Cardiac septum (tissue), 1 donor: Measurements from ENCODE around the gene RPH3AL. TPM values are rescaled to one million over a fixed set of nuclear protein-coding genes. Genes with fewer than 3 reads are reported as not detected.
"Not testable (repeated sequence)": the region's sequence is repeated elsewhere in the genome, so short reads cannot be mapped to it uniquely, and the experiment has no call there.

Experiments used
- DNase-seq: peaks from one replicate; pipeline ENCODE4 v3.0.0-alpha.2; 2020; ENCODE audit warnings: low spot score
- intact Hi-C: fragments of 100-400 bp; cut with DNase I; formaldehyde crosslinking; loops from one replicate; pipeline ENCODE4 v1.14.0; 2022
- total RNA-seq: library from RNA; stranded (reverse); fragmentation: NEBNext Ultra II Directional; extraction: Animal tissue kit (Norgen Biotek cat#: 25700); gene quantifications from one replicate; pipeline ENCODE4 v1.2.1, GENCODE V29; 2021
- donor health status: DM: no; HTN: no; CAD: no.

Gene RPH3AL
- total RNA-seq, 1 donor from 2014 or later: 5.5 TPM

DNA sequence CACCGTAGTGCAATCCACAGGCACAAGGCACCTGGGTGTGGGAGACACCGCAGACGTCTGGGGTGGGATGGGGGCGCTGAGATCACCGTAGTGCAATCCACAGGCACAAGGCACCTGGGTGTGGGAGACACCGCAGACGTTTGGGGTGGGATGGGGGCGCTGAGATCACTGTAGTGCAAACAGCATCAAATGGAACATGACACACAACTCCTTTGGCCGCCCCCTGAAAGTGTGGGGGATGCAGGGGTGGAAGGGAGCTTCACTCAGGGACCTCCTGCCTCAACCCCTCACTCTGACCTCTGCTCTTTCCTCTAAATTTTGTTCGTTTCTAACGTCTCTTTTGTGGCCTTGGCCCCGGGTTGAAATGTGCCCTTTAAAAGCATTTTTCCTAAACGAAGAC, 150.9 kb downstream of the RPH3AL start:
- intact Hi-C loops: not testable (repeated sequence)
- DNase-seq: peak; percentile 24

DNA sequence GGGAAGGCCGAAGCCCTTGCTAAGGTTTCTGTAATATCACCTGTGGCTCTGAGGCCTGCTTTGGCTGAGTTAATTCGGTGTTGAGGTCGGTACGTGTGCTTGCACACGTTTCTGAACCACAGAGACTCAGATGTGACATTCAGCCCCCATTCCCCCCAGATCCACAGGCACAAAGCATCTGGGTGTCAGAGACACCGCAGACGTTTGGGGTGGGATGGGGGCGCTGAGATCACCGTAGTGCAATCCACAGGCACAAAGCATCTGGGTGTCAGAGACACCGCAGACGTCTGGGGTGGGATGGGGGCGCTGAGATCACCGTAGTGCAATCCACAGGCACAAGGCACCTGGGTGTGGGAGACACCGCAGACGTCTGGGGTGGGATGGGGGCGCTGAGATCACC, 151.3 kb downstream of the RPH3AL start:
- peak; percentile 47 for DNase-seq
- intact Hi-C loops: not testable (repeated sequence)

DNA sequence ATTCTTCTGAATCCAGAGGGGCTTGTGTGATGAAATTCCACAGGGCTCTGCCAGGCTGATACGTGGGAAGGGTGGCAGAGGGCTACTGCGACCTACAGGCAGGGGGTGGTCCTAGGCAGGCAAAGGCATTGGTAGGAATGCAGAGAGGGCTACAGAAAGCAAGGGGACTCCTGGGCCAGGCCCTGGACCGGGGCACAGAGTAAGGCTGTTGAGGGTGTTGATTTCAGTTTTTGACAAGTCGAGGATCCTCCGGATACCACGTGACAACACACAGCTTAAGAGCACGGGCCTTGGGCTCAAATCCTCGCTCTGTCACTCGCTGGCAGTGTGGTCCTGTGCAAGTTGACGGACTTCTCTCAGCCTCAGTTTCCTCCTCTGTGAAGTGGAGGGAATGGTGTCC, 152.0 kb downstream of the RPH3AL start:
- intact Hi-C loops: no loop called here
- DNase-seq: no peak

DNA sequence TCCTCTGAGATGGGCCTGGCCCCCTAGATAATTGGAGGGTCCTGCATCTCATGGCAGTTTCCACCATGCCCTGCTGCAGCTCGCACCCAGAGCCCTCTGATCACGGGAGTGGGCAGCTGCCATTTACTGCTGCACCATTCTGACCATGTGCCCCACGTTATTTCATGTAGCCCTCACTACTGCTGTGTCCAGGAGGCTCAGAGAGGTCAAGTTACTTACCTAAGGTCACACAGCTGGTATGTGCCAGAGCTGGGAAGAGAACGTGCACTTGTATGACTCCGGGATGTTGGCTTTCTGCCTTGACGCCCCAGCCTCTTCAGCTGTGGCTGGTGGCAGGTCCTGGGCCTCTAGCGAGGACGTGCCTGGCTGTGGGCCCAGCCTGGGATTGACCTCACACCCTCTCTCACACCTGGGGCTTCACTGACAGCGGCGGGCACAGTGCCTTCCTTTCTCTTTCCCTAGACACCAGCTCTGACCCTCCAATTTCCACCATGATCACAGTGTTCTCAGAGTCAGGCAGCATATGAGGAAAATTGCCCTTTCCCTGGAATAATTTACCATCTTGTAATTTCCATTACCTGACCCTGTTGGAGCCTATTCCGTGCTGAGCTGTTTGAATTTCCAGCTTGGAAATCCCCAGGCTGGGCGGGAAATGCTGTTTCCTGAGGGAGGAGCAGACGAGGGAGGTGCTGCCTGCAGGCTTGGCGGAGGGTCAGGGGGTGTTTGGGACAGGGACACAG, 152.6 kb downstream of the RPH3AL start:
- intact Hi-C loops: no loop called here
- no peak for DNase-seq

DNA sequence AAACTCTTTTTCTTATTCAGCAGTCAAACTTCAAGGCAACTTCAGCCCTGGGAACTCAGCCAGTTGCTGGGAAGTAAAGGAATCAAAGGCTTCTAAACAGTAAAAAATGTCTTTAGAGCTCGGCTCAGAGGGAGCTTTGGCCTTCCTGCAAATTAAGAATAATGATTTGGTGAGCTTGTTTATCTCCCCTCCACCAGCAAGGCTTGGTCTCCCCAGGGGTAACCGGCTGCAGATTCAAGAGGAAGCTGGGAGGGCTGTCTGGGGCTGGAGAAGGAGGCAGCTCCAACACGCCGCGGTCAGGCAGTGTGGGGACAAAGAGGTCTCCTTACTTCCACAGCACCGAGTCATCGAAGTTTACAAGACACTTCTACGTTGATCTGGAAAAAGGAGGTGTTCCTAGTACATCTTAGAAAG, 153.4 kb downstream of the RPH3AL start:
- peak; percentile 71 for DNase-seq
- intact Hi-C loops: no loop called here

DNA sequence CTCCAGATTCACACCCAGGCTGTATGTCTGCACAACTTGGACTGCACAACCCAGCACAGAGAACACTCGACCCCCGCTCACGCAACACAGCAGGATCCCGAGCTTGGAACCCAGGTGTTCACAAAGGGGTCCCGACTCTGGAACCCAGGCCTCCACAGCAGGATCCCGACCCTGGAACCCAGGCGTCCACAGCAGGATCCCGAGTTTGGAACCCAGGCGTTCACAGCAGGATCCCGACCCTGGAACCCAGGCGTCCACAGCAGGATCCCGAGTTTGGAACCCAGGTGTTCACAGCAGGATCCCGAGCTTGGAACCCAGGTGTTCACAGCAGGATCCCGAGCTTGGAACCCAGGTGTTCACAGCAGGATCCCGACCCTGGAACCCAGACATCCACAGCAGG, 154.4 kb downstream of the RPH3AL start:
- intact Hi-C loops, DNase-seq: not testable (repeated sequence)

DNA sequence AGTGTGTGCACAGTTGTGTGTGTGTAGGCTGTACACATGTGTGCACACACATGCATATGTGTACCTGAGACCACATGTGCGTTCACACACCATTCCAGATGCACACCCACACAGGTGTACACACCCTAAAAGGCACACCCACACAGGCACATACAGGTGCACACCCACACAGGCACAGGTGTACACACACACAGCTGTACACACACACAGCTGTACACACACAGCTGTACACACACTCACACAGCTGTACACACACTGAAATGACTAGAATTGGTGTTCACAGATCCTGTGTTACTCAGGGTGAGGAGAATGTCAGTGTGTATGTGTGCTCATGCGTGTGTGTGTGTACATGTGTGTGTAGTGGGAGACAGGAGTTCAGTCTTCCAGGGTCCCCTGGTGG, 155.3 kb downstream of the RPH3AL start:
- intact Hi-C loops: no loop called here
- DNase-seq: no peak

DNA sequence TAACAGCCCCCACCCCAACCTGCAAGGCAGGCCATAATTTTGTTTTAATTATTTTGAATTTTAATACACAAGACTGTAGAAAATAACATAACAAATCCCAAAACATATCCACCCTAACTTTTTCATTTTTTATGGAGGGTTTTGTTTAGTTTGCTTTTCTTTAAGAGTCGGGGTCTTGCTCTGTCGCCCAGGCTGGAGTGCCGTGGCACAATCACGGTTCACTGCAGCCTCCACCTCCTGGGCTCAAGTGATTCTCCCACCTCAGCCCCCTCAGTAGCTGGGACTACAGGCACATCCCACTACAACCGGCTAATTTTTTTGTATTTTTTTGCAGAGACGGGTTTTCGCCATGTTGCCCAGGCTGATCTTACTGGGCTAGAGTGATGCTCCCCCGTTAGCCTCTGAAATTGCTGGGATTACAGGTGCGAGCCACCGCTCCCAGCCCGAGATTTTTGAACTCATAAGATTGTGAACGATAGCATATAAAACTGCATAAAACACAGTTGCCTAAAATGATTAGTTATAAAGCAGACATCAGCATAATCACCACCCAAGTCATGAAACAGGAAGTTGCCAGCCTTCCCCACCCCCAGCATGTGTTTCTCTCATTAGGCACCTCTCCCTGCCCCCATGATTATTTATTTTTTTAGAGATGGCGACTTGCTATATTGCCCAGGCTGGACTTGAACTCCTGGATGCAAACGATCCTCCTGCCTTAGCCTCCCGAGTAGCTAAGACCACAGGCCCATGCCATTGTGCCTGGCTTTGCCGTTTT, 157.6 kb downstream of the RPH3AL start:
- intact Hi-C loops: no loop called here
- DNase-seq: no peak

DNA sequence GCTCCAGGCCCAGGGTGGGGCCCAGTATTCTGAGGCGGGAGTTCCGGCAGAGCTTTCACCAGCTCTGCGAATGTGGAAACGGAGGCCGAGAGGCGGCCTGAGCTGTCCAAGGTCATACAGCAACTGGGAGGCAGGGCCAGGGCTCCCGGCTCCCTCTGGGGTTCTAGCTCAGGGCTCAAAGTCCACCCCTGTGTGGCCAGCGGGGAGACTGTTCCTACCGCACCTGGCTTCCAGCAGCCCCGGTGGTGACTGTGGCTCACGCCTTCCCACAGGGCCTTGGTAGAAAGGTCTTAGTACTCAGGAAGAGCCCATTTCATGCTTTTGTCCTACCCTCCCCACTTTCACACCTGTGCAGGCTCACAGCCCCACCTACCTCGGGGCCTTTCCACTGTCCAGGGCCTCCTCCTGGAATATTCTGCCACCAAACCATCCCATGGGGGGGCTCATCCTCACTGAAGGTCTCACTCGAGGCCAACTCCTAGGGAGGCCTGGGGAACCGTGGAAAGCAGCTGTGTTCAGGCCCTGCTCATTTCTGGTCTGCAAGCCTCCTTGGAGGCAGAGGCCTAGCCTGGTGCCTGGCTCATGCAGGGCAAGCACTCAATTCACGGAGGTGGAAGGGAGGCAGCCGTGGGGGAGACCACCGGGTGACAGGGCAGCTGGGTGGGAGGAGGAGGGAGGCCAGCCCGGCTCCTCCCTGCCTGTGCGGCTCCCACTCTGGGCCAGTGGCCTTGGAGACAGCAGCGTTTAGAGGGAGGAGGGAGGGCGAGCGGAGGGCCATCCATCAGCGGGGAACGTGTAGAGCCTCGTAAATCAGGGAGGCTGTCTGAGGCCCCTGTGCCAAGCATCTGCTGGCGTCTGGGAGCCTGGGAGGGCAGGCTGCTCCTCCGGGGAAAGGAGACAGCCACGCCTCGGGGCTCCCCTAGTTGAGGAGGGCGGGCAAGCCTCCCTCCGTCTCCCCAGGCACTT, 158.5 kb downstream of the RPH3AL start:
- no peak for DNase-seq
- intact Hi-C loops: no loop called here

DNA sequence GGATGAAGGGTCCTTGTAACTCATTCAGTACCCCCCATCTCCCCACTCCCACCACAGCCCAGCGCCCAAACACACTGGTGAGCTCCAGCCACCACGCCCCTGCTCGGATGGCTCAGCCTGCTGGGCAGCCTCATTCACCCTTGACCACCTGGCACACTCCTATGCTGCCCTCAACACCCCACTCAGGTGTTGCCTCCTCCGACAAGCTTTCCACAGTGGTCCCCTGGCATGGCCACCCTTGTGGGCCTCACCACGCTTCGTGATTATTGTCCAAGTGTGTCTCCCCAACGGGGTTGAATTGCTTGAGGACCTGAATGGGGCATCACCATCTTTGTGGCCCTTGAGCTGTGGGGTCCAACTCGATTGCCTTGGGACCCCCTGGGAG, 159.2 kb downstream of the RPH3AL start:
- no peak for DNase-seq
- intact Hi-C loops: no loop called here

DNA sequence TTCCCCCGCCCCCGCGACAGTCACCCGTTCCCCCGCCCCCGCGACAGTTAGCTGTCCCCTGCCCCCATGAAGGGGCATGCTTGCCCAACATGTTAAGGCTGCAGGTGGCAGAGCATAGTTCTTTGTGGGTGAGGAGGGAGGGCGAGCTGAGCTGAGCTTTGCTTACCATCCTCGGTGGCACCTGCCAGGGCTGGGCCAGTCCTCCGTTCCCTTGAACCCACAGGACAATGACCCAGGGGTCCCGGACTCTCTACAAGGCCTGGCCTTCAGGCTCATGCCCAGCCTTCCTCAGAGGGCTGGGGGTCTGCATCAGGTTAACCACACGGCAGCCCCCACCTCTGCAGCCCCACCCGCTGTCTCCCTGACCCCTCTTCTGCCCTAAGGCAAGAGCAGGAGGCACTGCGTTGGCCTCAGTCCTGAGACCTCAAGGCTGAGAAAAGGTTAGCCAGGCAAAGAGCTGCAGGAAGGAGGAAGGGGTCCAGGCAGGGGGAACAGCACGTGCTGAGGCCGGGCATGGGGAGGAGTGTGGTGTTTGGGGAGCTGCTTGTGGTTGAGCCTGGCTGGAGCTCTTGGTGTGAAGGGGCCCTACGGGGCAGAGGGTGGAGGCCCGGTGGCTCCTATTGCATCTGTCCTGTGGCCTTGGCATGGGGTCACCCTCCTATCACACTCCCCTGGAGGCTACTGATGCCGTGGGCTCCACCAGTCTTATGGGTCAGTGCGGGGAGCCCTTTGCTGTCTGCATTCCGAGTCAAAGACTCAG, 159.8 kb downstream of the RPH3AL start:
- no peak for DNase-seq
- intact Hi-C loops: no loop called here

DNA sequence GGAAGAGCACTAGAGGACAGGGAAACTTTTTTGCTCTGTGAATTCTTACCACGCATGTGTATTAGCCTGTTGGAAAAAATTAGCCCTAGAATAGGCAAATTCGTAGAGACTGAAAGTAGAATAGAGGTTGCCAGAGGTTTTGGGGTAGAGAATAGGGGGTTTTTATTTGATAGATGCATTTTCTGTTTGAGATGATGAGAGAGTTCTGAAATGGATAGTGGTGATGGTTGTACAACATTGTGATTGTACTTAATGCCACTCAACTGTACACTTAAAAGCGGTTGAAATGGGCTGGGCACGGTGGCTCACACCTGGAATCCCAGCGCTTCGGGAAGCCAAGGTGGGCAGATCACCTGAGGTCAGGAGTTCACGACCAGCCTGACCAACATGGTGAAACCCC, 163.2 kb downstream of the RPH3AL start:
- intact Hi-C loops: no loop called here
- no peak for DNase-seq

DNA sequence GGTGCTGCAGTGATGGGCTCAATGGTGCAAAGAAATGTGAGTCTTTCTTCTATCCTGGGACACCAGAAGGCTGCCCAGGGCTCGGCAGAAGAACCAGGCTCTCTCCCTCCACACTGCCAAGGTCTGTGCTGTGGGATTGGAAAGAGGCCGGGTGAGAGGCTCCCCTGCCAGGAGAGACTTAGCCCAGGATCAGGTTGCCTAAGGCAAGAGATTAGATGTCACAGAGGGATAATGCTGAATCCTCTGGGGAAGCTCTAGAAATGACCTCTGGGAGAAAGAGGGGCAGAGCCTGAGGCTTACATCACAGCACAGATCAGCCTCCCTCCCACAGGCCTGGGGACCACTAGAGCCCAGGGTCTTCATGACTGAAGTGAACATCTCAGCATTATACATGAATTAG, 165.5 kb downstream of the RPH3AL start:
- intact Hi-C loops: no loop called here
- no peak for DNase-seq

DNA sequence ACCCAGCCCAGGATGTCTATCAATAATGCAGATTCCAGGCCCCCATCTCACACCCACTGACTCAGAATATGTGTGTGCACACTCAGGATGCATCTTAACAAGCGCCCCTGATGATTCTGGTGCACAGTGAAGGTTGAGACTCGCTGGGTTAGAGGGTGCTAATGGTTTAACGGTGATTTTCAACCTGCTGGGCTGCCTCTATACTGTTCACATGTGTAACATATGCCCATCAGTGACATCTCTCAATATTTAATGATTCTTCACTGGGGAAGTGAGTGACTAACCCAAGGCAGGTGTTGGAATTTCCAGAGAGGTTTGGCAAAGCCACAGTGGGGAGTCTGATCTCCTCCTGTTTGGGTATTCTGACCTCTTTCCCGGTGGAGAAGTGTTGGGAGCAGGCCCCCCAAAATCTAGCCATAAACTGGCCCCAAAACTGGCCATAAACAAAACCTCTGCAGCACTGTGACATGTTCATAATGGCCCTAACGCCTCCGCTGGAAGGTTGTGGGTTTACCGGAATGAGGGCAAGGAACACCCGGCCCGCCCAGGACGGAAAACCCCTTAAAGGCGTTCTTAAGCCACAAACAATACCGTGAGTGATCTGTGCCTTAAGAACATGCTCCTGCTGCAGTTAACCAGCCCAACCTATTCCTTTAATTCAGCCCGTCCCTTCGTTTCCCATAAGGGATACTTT, 167.0 kb downstream of the RPH3AL start:
- DNase-seq: no peak
- intact Hi-C loops: no loop called here

DNA sequence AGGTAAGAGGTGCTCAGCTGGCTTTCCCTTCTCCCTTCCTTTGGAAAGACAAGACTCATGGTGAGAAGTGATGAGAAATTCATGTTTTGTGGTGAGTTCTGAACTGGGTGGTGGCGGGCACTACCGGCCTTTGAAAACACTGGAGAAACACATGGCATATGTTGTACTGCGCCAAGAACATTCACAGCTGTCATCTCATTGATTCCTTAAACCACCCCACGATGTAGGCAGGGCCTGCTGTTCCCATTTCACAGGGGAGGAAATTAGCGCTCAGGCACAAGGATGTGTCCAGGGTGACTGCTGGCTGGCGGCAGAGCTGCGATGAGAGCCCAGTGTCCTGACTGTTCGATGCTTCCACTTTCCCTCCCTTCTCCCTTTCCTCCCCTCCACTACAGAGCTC, 169.6 kb downstream of the RPH3AL start:
- intact Hi-C loops: loop anchor here (5.0 kb wide), 2 partner anchors 49 to 199 kb away; no protein-coding TSS in a partner anchor
- no peak for DNase-seq

DNA sequence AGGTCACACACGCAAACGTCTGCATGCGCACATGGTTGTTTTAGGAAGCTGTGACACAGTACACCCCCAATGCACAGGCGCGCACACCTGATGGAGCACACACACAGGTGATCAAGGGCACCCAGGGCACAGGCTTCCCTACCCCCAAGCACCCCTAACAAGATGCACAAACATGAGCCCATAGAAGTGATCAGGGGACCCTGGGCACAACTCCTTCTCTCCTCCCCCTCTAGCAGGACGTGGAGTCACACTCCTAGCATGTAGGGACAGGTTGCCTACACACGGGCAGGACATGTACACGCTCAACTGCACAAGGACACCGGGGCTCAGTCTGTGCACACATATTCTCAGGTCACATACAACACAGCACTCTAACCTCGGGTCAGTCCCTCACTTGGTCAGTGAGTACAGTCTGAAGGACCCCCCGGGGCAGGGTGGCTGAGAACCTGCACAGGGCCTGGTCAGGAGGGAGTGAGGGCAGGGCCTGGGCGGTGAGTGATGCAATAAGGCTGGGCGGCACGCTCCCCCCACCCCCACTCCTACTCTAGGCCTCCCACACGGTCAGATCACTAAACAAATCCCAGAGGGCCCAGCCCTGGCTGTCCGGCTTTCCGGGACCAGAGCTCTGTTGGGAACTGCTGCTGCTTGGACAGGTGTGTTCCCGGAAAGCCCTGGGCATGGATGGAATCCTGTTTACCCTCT, 170.4 kb downstream of the RPH3AL start:
- intact Hi-C loops: loop anchor here (5.0 kb wide), 2 partner anchors 50 to 200 kb away; no protein-coding TSS in a partner anchor
- no peak for DNase-seq

DNA sequence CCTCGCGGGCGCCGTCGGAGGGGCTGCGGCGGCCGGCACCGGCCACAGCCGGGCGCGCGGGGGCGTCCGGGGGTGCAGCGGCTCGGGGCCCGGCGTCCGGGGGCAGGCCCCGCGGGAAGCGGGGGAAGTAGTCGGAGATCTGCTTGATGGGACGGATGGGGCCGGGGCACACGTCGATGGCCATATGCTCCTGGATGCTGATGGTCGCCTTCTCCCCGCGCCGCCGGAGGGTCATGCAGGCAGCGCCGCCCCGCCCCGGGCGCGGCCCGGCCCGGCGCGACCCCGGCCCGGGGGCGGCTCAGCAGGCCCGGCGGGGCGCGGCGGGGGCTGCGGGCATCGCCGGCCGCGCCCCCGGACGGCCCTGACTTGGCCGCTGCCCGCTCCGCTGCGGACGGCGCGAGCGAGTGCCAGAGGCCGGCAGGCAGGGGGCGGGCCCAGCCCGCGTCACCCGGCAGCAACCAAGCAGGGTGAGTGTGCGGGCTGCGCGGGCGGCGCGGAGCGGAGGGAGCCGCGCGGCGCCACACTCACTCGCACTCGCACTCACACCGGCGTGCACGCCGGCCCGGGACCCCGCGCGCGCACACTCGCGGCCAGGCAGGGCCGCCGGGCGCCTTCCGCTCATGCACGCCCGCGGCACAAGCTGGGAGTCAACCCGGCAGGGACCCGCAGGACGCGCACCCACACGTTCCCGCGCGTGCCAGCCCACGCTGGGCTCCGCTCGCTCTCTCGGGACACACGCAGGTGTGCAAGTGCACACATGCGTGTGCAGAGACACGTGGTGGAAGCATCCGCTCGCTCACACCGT, 171.2 kb downstream of the RPH3AL start, which contains the start of gene DOC2B:
Gene DOC2B, minus strand, starts transcription at position 406 of the 805 bp plus-strand sequence. Its CDS starts 171 bp downstream, at position 235.
- intact Hi-C loops: loop anchor here (5.0 kb wide), 2 partner anchors 51 to 201 kb away; no protein-coding TSS in a partner anchor
- peak; percentile 81 for DNase-seq
